Heart left ventricle (tissue), 13 donors: ENCODE data around the gene PRKCH.

Experiments used
- CTCF ChIP-seq, 12 donors: fragments of 200-600 bp; sonication (generic) in 4 of 12; IDR thresholded peaks; one replicate each; pipeline versions ENCODE4 v1.5.0 to v1.8.0; 2018 to 2022; ENCODE audit warnings: antibody characterized with exemption in 12 of 12, mild to moderate bottlenecking in 5 of 12
- POLR2A ChIP-seq, 2 donors: fragments of 450-650 bp; IDR thresholded peaks; one replicate each; pipeline ENCODE4 v1.6.1; 2017; ENCODE audit warnings: antibody characterized with exemption in 2 of 2, mild to moderate bottlenecking in 2 of 2, moderate library complexity in 2 of 2
- donor health status: ischemic (EF 13 %, LVEDD 7.1; RV severe dilation, severe dysfunction).
- donor health status: DM: no; HTN: yes; CAD: no.
- donor health status: DM: no; HTN: no; CAD: no.
- donor health status: ischemic (EF 25% LVEDD 6.9; RV normal size, moderate dysfunction).
- donor health status: ischemic (EF 25% LVEDD 5.7; RV mildly dilated, moderate dysfunction).
- donor health status: ischemic (EF 35%, LVEDD 5.7; RV mildly dilated, moderate dysfunction).
- donor health status: nonischemic (EF 11% LVEDD 7.7; RV severe dilation, severe dysfunction).
- donor health status: DM: yes; HTN: yes; CAD: no.
- donor health status: PGD.
- donor health status: ischemic (EF 29% LVEDD 5.4; RV normal size, mild dysfunction).
- donor health status: nonischemic (EF 23%, LVEDD 6.1; RV moderate dilation, normal function).

- TF ChIP-seq CTCF (IDR thresholded peaks at IDR 0.05) (no peak), POLR2A (IDR thresholded peaks at IDR 0.05) (no peak)
Measured at GRCh38 chr14:61476754-61477410, 155.5 kb downstream of the PRKCH start.
